ENCODE measurements around the gene CTNNBIP1.

Gene CTNNBIP1

GRCh38 chr1:9894115-9894514 is 16.0 kb downstream of the CTNNBIP1 start:
- Histone ChIP-seq H3K79me2 (ENCODE audit: insufficient read depth, low read length) (no peaks in the 10 kb centered on the region), H3K4me1 (ENCODE audit: insufficient read depth, low read length, severe bottlenecking) (peaks cover 5% of the 10 kb centered on the region), H3K27ac (ENCODE audit: low read depth, low read length, poor library complexity, severe bottlenecking) (no peak overlapping the region), H3K4me2 (ENCODE audit: low read length) (no peak overlapping the region), H3F3A (ENCODE audit: insufficient read depth, low read length) (no peaks in the 10 kb centered on the region), H3K36me3 (ENCODE audit: insufficient read depth, low read length) (no peaks in the 10 kb centered on the region), H3K4me3 (ENCODE audit: low read depth, low read length, poor library complexity, severe bottlenecking) (no peak overlapping the region), H3K9ac (ENCODE audit: low read length) (no peak overlapping the region), H3K9me3 (ENCODE audit: low read length) (no peaks in the 10 kb centered on the region), H3K27me3 (ENCODE audit: insufficient read depth, low read length) (no peaks in the 10 kb centered on the region), H3K9me2 (ENCODE audit: low read depth, low read length) (no peaks in the 10 kb centered on the region), H2AFZ (ENCODE audit: low read length) (no peak overlapping the region), H4K20me1 (ENCODE audit: insufficient read depth, low read length) (no peaks in the 10 kb centered on the region)
- TF ChIP-seq CTCF (IDR thresholded peaks at IDR 0.05; ENCODE audit: low read length) (no peak), EZH2 (IDR thresholded peaks at IDR 0.05; ENCODE audit: borderline replicate concordance, low read length) (no peak)

GRCh38 chr1:9892563-9893528 is 17.2 kb downstream of the CTNNBIP1 start:
- Histone ChIP-seq H2AFZ (ENCODE audit: low read length) (no peak overlapping the region), H3K4me1 (ENCODE audit: insufficient read depth, low read length, severe bottlenecking) (peaks cover 5% of the 10 kb centered on the region), H3K9ac (ENCODE audit: low read length) (no peak overlapping the region), H3F3A (ENCODE audit: insufficient read depth, low read length) (no peaks in the 10 kb centered on the region), H3K36me3 (ENCODE audit: insufficient read depth, low read length) (no peaks in the 10 kb centered on the region), H3K27me3 (ENCODE audit: insufficient read depth, low read length) (no peaks in the 10 kb centered on the region), H3K4me3 (ENCODE audit: low read depth, low read length, poor library complexity, severe bottlenecking) (no peak overlapping the region), H3K27ac (ENCODE audit: low read depth, low read length, poor library complexity, severe bottlenecking) (no peak overlapping the region), H4K20me1 (ENCODE audit: insufficient read depth, low read length) (no peaks in the 10 kb centered on the region), H3K9me3 (ENCODE audit: low read length) (no peaks in the 10 kb centered on the region), H3K9me2 (ENCODE audit: low read depth, low read length) (no peaks in the 10 kb centered on the region), H3K79me2 (ENCODE audit: insufficient read depth, low read length) (no peaks in the 10 kb centered on the region), H3K4me2 (ENCODE audit: low read length) (no peak overlapping the region)
- no peak for TF ChIP-seq CTCF (IDR thresholded peaks at IDR 0.05; ENCODE audit: low read length)
- TF ChIP-seq EZH2 (IDR thresholded peaks at IDR 0.05; ENCODE audit: borderline replicate concordance, low read length) = no peak

- Histone ChIP-seq H4K20me1 (ENCODE audit: insufficient read depth, low read length) (no peaks in the 10 kb centered on the region), H3K9ac (ENCODE audit: low read length) (no peak overlapping the region), H3F3A (ENCODE audit: insufficient read depth, low read length) (no peaks in the 10 kb centered on the region), H3K9me2 (ENCODE audit: low read depth, low read length) (no peaks in the 10 kb centered on the region), H3K4me3 (ENCODE audit: low read depth, low read length, poor library complexity, severe bottlenecking) (no peak overlapping the region), H3K36me3 (ENCODE audit: insufficient read depth, low read length) (no peaks in the 10 kb centered on the region), H3K27me3 (ENCODE audit: insufficient read depth, low read length) (no peaks in the 10 kb centered on the region), H2AFZ (ENCODE audit: low read length) (no peak overlapping the region), H3K27ac (ENCODE audit: low read depth, low read length, poor library complexity, severe bottlenecking) (no peak overlapping the region), H3K4me1 (ENCODE audit: insufficient read depth, low read length, severe bottlenecking) (peaks cover 5% of the 10 kb centered on the region), H3K79me2 (ENCODE audit: insufficient read depth, low read length) (no peaks in the 10 kb centered on the region), H3K4me2 (ENCODE audit: low read length) (no peak overlapping the region), H3K9me3 (ENCODE audit: low read length) (no peaks in the 10 kb centered on the region)
- TF ChIP-seq EZH2 (IDR thresholded peaks at IDR 0.05; ENCODE audit: borderline replicate concordance, low read length) = no peak
- no peak for TF ChIP-seq CTCF (IDR thresholded peaks at IDR 0.05; ENCODE audit: low read length)
Observed at GRCh38 chr1:9891207-9891606, 18.9 kb downstream of the CTNNBIP1 start.
